Stimulated activated CD4-positive, alpha-beta T cell treated with anti-CD3 and anti-CD28 coated beads, Interleukin-2, amount 100 ng/mL, for 24 hours (primary cell): ENCODE results near the gene GAGE2A.
A peak's percentile ranks its signal among the peaks of the same experiment; 100 is the strongest.
"Not testable (repeated sequence)": the region's sequence is repeated elsewhere in the genome, so short reads cannot be mapped to it uniquely, and the experiment has no call there.

Experiments
- DNase-seq, 2 donors: peaks; one replicate each; pipeline ENCODE4 v3.0.0-alpha.2; 2020

The GAGE2A gene

DNA sequence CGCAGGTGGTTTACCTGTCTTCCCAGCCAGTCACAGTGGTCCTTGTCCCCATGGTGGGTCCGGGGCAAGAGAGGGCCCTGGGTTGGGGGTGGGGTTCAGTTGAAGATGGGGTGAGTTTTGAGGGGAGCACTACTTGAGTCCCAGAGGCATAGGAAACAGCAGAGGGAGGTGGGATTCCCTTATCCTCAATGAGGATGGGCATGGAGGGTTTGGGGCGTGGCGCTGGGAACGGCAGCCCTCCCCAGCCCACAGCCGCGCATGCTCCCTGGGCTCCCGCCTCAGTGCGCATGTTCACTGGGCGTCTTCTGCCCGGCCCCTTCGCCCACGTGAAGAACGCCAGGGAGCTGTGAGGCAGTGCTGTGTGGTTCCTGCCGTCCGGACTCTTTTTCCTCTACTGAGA is at the start of gene GAGE2A:
Gene GAGE2A, plus strand, starts transcription at position 301 of the 400 bp plus-strand sequence. CDS start 1,155 bp downstream, outside the sequence.
- DNase-seq: not testable (repeated sequence)

GRCh38 chrX:49541433-49541832 is 47.9 kb upstream of the GAGE2A start, which contains the start of gene GAGE12D:
Gene GAGE12D, plus strand, starts transcription at chrX:49541733. Its CDS starts 1,155 bp downstream, at chrX:49542888.
- DNase-seq: not testable (repeated sequence)

DNA sequence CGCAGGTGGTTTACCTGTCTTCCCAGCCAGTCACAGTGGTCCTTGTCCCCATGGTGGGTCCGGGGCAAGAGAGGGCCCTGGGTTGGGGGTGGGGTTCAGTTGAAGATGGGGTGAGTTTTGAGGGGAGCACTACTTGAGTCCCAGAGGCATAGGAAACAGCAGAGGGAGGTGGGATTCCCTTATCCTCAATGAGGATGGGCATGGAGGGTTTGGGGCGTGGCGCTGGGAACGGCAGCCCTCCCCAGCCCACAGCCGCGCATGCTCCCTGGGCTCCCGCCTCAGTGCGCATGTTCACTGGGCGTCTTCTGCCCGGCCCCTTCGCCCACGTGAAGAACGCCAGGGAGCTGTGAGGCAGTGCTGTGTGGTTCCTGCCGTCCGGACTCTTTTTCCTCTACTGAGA is 38.3 kb upstream of the GAGE2A start, which contains the start of gene GAGE12E:
Gene GAGE12E, plus strand, starts transcription at position 301 of the 400 bp plus-strand sequence. CDS start 1,155 bp downstream, outside the sequence.
- not testable (repeated sequence) for DNase-seq

DNA sequence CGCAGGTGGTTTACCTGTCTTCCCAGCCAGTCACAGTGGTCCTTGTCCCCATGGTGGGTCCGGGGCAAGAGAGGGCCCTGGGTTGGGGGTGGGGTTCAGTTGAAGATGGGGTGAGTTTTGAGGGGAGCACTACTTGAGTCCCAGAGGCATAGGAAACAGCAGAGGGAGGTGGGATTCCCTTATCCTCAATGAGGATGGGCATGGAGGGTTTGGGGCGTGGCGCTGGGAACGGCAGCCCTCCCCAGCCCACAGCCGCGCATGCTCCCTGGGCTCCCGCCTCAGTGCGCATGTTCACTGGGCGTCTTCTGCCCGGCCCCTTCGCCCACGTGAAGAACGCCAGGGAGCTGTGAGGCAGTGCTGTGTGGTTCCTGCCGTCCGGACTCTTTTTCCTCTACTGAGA is 28.8 kb upstream of the GAGE2A start, which contains the start of gene GAGE12F:
Gene GAGE12F, plus strand, starts transcription at position 301 of the 400 bp plus-strand sequence. CDS start 1,155 bp downstream, outside the sequence.
- DNase-seq: not testable (repeated sequence)

DNA sequence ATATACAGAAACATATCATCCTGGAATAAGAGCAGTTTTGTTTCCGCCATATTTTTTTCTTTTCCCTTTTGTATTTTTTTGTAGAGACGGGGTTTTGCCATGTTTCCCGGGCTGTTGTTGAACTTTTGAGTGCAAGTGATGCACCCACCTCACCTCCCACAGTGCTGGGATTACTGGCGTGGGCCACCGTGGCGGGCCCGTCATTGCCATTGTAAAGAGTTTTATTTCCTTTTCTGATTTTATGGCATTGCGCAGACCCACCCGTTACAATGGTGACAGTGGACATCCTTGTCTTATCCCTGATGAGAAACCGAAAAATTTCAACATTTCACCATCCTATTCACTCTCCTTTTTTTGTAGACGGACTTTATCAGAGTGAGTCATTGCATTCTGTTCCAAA is 20.6 kb upstream of the GAGE2A start:
- not testable (repeated sequence) for DNase-seq

DNA sequence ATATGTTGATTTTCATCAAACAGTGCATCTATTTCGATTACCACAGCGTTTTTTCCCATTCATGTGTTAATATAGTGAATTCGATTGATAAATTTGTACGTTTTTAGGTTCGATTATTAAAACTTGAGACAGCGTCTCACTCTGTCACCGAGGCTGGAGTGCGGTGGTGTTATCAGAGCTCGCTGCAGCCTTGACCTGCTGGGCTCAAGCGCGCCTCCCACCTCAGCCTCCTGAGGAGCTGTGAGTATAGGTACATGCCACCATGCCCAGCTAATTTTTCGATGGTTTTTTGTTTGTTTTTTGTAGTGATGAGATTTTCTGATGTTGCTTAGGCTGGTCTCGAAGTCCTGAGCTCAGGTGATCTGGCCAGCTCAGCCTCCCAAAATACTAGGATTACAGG is 20.1 kb upstream of the GAGE2A start:
- not testable (repeated sequence) for DNase-seq

DNA sequence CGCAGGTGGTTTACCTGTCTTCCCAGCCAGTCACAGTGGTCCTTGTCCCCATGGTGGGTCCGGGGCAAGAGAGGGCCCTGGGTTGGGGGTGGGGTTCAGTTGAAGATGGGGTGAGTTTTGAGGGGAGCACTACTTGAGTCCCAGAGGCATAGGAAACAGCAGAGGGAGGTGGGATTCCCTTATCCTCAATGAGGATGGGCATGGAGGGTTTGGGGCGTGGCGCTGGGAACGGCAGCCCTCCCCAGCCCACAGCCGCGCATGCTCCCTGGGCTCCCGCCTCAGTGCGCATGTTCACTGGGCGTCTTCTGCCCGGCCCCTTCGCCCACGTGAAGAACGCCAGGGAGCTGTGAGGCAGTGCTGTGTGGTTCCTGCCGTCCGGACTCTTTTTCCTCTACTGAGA is 19.2 kb upstream of the GAGE2A start, which contains the start of gene GAGE12G:
Gene GAGE12G, plus strand, starts transcription at position 301 of the 400 bp plus-strand sequence. CDS start 1,155 bp downstream, outside the sequence.
- not testable (repeated sequence) for DNase-seq

DNA sequence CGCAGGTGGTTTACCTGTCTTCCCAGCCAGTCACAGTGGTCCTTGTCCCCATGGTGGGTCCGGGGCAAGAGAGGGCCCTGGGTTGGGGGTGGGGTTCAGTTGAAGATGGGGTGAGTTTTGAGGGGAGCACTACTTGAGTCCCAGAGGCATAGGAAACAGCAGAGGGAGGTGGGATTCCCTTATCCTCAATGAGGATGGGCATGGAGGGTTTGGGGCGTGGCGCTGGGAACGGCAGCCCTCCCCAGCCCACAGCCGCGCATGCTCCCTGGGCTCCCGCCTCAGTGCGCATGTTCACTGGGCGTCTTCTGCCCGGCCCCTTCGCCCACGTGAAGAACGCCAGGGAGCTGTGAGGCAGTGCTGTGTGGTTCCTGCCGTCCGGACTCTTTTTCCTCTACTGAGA is 9.6 kb upstream of the GAGE2A start, which contains the start of gene GAGE12H:
Gene GAGE12H, plus strand, starts transcription at position 301 of the 400 bp plus-strand sequence. CDS start 1,155 bp downstream, outside the sequence.
- not testable (repeated sequence) for DNase-seq

DNA sequence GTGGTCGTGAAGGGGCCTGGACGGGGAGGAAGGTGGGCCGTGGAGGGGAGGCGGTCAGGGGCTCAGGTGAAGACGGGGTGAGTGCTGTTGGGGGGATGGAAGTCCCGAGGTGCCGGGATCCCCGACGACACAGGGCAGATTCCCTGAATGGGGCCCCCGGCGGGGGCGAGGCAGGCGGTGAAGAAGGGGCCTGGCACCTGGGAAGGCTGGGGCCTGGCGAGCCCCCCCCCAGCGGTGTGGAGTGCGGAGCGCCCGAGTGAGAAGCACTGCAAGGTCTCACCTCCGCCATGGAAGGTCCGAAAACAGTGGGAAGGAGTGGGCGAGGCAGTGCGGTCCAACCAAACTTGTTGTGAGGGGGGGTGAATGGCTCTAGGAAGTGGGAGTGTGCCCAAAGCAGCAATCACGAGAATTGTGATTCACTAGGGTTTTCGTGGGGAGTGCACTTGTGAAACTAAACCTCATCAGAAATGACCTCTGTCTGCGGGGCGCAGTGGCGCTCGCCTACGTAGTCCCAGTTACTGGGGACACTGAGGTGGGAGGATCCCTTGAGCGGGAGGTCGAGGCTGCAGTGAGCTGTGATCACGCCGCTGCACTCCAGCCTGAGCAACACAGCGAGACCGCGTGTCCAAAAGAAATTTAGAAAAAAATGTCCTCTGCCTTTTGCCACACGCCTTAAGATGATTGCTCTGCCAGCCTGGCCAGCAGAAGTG is 628 bp downstream of the GAGE2A start:
- peak in 1 of 2 donors; percentile 21 for DNase-seq

DNA sequence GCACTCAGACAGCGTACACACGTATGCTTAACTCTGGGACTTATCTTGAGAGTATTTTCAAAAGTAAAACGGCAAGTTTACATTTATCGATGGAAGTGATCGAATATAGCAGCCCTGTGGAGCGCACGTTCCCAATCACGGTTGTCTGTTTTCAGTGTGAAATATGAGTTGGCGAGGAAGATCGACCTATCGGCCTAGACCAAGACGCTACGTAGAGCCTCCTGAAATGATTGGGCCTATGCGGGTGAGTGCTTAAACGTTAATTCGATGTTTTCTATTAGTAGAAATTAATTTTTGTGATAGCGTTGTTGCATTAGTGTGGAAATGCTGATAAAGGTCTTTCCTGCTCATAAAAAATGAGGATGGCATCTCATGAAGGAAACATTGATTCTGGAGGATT is 1.2 kb downstream of the GAGE2A start:
- DNase-seq: not testable (repeated sequence)

DNA sequence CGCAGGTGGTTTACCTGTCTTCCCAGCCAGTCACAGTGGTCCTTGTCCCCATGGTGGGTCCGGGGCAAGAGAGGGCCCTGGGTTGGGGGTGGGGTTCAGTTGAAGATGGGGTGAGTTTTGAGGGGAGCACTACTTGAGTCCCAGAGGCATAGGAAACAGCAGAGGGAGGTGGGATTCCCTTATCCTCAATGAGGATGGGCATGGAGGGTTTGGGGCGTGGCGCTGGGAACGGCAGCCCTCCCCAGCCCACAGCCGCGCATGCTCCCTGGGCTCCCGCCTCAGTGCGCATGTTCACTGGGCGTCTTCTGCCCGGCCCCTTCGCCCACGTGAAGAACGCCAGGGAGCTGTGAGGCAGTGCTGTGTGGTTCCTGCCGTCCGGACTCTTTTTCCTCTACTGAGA is 9.4 kb downstream of the GAGE2A start, which contains the start of gene GAGE1:
Gene GAGE1, plus strand, starts transcription at position 301 of the 400 bp plus-strand sequence. CDS start 1,155 bp downstream, outside the sequence.
- DNase-seq: not testable (repeated sequence)

DNA sequence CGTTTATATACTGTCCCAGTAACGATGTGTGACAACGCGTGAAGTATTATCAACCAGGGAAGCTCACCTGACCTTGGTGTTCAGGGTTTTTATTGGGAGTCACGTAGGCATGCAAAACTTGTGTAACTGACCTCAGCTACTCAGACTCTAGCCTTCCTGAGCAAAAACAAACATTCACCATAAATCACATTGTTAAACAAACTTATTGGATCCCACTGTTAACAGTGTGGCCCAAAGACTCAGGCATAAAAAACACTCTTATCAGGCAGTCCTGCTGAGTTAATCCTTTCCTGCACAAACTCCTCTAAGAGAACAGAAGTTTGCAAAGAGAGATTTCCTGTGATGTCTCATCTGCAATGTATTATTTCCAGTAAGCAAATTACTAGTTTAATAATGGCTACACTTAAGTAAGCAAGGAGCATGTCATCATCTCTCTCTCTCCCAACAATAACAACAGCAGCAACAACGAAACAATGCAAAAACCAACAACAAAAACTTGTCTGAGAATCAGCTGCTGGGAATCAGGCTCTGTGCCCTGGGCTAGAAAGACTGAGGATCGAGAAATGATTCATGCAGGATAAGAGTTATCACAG is 21.5 kb downstream of the GAGE2A start:
- DNase-seq: no peak

DNA sequence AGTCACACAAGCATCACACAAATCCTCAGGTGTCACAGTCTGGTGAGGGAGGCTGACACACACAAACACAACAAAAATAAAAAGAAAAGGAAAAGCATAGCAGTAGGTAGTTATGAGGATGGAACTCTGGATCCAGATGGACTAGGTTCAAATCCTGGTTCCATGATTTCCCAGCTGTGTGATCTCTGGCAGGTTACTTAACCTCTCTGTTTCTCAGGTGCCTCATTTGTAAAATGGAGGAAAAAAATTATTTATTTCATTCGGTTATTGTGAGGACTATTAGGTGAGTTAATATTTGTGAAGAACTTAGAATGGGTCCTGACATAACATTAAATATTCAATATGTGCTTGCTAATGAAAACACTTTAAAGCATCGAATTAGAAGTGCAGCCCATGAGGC is 29.3 kb downstream of the GAGE2A start:
- DNase-seq: no peak

- peak; percentile 19 to 26 for DNase-seq
Observed at GRCh38 chrX:49627086-49627777, 37.9 kb downstream of the GAGE2A start.

DNA sequence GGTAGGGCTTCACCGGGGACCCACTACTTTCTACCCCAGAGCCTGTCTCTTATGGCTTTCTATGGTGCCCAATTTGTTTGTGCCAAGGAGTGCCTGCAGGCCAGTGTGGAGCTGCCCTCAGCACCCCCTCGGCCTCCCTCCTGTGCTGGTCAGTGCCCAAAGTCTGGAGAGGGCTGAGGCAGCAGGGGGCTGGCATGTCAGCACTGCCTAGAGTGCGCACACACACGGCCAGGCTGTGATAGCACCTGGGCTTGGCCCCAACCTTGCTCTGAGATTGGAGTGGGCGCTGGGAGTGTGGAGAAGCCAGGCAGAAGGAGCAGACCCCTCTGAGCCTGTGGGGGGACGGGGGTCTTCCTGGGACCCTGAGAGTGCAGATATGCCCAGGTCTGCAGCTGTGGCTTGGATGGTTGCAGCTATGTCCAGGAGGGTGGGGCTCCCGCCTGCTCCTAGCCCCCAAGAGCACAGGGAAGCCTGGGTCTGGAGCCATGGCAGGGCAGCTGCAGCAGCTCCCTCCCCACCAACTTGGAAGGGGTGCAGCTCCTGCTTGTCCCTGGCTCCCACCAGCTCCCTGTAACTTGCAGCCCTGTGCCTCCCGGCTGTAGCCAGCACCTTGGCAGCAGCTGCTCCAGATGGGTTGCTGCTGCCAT is 55.8 kb downstream of the GAGE2A start:
- DNase-seq: no peak
